BLaER1 treated with 17β-estradiol and CSF1 and Interleukin-3, amounts not matched to agents 10 nM and 100 nM (cell line): ENCODE measurements around the gene SRMS.
A peak's percentile ranks its signal among the peaks of the same experiment; 100 is the strongest.

Experiments used
- H3K27ac ChIP-seq, 11 experiments: shearing (Covaris generic); formaldehyde crosslinking; 2 replicates each; pipeline ENCODE4 v1.8.1; 2022
- H3K27me3 ChIP-seq, 11 experiments: shearing (Covaris generic); formaldehyde crosslinking; 2 replicates each; pipeline ENCODE4 v1.8.1; 2022
- H3K36me3 ChIP-seq, 11 experiments: shearing (Covaris generic); formaldehyde crosslinking; 2 replicates each; pipeline ENCODE4 v1.8.1; 2022
- H3K4me1 ChIP-seq, 10 experiments: shearing (Covaris generic); formaldehyde crosslinking; 2 replicates each; pipeline ENCODE4 v1.8.1; 2022
- H3K4me2 ChIP-seq, 11 experiments: shearing (Covaris generic); formaldehyde crosslinking; 2 replicates each; pipeline ENCODE4 v1.8.1; 2022
- H3K4me3 ChIP-seq, 10 experiments: shearing (Covaris generic); formaldehyde crosslinking; 2 replicates each; pipeline ENCODE4 v1.8.1; 2022
- H3K9ac ChIP-seq, 11 experiments: shearing (Covaris generic); formaldehyde crosslinking; 2 replicates each; pipeline ENCODE4 v1.8.1; 2022
- H3K9me3 ChIP-seq, 11 experiments: shearing (Covaris generic); formaldehyde crosslinking; replicated peaks in 1 of 11; 2 replicates each; pipeline ENCODE4 v1.8.1; 2022
- H4K20me1 ChIP-seq, 11 experiments: shearing (Covaris generic); formaldehyde crosslinking; 2 replicates each; pipeline ENCODE4 v1.8.1; 2022
- Cebpa-rat ChIP-seq, 11 experiments: shearing (Covaris generic); IDR thresholded peaks; 2 replicates each; pipeline ENCODE4 v1.8.1; 2022

Gene SRMS

GRCh38 chr20:63525185-63525584 is 22.4 kb downstream of the SRMS start:
- H3K4me1 ChIP-seq, result peaks cover 20 to 41% (median 32%) of the 10 kb centered on the region in 10 experiments
- H3K9me3 ChIP-seq, result peaks cover 8 to 12% (median 10%) of the 10 kb centered on the region in 11 experiments; a peak in 19 of 22 replicates
- peaks cover 21 to 75% (median 38%) of the 10 kb centered on the region in 11 experiments; a peak in 21 of 22 replicates for H4K20me1 ChIP-seq
- H3K4me3 ChIP-seq, result no peak overlapping the region
- no peak overlapping the region for H3K27ac ChIP-seq
- no peak overlapping the region for H3K9ac ChIP-seq
- no peak for TF ChIP-seq Cebpa-rat (IDR thresholded peaks at IDR 0.05)
- no peaks in the 10 kb centered on the region for H3K27me3 ChIP-seq
- H3K36me3 ChIP-seq, result peaks cover 16 to 20% (median 19%) of the 10 kb centered on the region in 11 experiments
- H3K4me2 ChIP-seq, result 0 out of 22 replicates have a peak overlapping the region, but pooled peaks of 2 of the 11 experiments have one; percentile 50 to 51

GRCh38 chr20:63522981-63523611 is 24.5 kb downstream of the SRMS start:
- H3K27me3 ChIP-seq, result no peaks in the 10 kb centered on the region; a peak in 1 of 22 replicates
- TF ChIP-seq Cebpa-rat (IDR thresholded peaks at IDR 0.05), result no peak
- H3K4me1 ChIP-seq, result peaks cover 29 to 58% (median 49%) of the 10 kb centered on the region in 10 experiments
- peaks cover 21 to 61% (median 38%) of the 10 kb centered on the region in 11 experiments; a peak in 21 of 22 replicates for H4K20me1 ChIP-seq
- peaks cover 16 to 20% (median 19%) of the 10 kb centered on the region in 11 experiments for H3K36me3 ChIP-seq
- H3K9me3 ChIP-seq, result peaks cover 8 to 12% (median 10%) of the 10 kb centered on the region in 11 experiments; a peak in 19 of 22 replicates
- H3K4me3 ChIP-seq, result peak overlapping the region in 1 of 10 experiments; percentile 9; a peak in 2 of 20 replicates
- H3K9ac ChIP-seq, result no peak overlapping the region
- no peak overlapping the region for H3K27ac ChIP-seq
- H3K4me2 ChIP-seq, result peak overlapping the region in 2 of 11 experiments; percentile 19 to 21; a peak in 2 of 22 replicates

- Histone ChIP-seq H3K9me3 (peaks cover 8 to 12% (median 10%) of the 10 kb centered on the region in 11 experiments; a peak in 19 of 22 replicates), H3K36me3 (peaks cover 16 to 20% (median 19%) of the 10 kb centered on the region in 11 experiments), H3K4me1 (peaks cover 29 to 64% (median 51%) of the 10 kb centered on the region in 10 experiments), H3K9ac (peak overlapping the region in 9 of 11 experiments; percentile 26 to 65 (median 49); a peak in 16 of 22 replicates), H3K4me2 (peak overlapping the region; percentile 65 to 100 (median 97); a peak in 21 of 22 replicates), H4K20me1 (peaks cover 21 to 56% (median 38%) of the 10 kb centered on the region in 11 experiments; a peak in 21 of 22 replicates), H3K4me3 (peak overlapping the region in 5 of 10 experiments; percentile 17 to 47 (median 33); a peak in 6 of 20 replicates), H3K27ac (no peak overlapping the region), H3K27me3 (no peaks in the 10 kb centered on the region; a peak in 1 of 22 replicates)
- TF ChIP-seq Cebpa-rat (IDR thresholded peaks at IDR 0.05), result no peak
Observed at GRCh38 chr20:63522091-63522868, 25.3 kb downstream of the SRMS start.

GRCh38 chr20:63521602-63522001 is 25.9 kb downstream of the SRMS start:
- H3K27me3 ChIP-seq, result no peaks in the 10 kb centered on the region; a peak in 1 of 22 replicates
- peaks cover 29 to 66% (median 51%) of the 10 kb centered on the region in 10 experiments for H3K4me1 ChIP-seq
- H3K27ac ChIP-seq, result peak overlapping the region in 9 of 11 experiments; percentile 77 to 92 (median 86); a peak in 18 of 22 replicates
- H3K9me3 ChIP-seq, result peaks cover 8 to 12% (median 10%) of the 10 kb centered on the region in 11 experiments; a peak in 19 of 22 replicates
- H3K4me2 ChIP-seq, result peak overlapping the region; percentile 93 to 100 (median 99)
- H4K20me1 ChIP-seq, result peaks cover 21 to 52% (median 38%) of the 10 kb centered on the region in 11 experiments; a peak in 21 of 22 replicates
- peaks cover 16 to 20% (median 19%) of the 10 kb centered on the region in 11 experiments for H3K36me3 ChIP-seq
- TF ChIP-seq Cebpa-rat (IDR thresholded peaks at IDR 0.05), result no peak
- H3K9ac ChIP-seq, result peak overlapping the region; percentile 84 to 92 (median 88)
- H3K4me3 ChIP-seq, result peak overlapping the region; percentile 78 to 94 (median 88)

GRCh38 chr20:63520934-63521601 is 26.5 kb downstream of the SRMS start:
- Histone ChIP-seq H3K4me2 (peak overlapping the region; percentile 93 to 100 (median 99)), H3K4me3 (peak overlapping the region; percentile 78 to 94 (median 88)), H3K4me1 (peaks cover 25 to 61% (median 46%) of the 10 kb centered on the region in 10 experiments), H3K36me3 (peaks cover 16 to 20% (median 19%) of the 10 kb centered on the region in 11 experiments), H3K27me3 (no peaks in the 10 kb centered on the region; a peak in 1 of 22 replicates), H4K20me1 (peaks cover 21 to 49% (median 38%) of the 10 kb centered on the region in 11 experiments; a peak in 21 of 22 replicates), H3K27ac (peak overlapping the region; percentile 75 to 92 (median 85)), H3K9ac (peak overlapping the region; percentile 84 to 92 (median 88)), H3K9me3 (peaks cover 8 to 12% (median 10%) of the 10 kb centered on the region in 11 experiments; a peak in 19 of 22 replicates)
- no peak for TF ChIP-seq Cebpa-rat (IDR thresholded peaks at IDR 0.05)

- Histone ChIP-seq H3K36me3 (peaks cover 16 to 20% (median 19%) of the 10 kb centered on the region in 11 experiments), H3K4me1 (peaks cover 20 to 56% (median 41%) of the 10 kb centered on the region in 10 experiments), H3K27me3 (no peaks in the 10 kb centered on the region; a peak in 1 of 22 replicates), H3K9ac (peak within 1 kb of the TSS; percentile 84 to 92 (median 88)), H3K4me2 (peak within 1 kb of the TSS; percentile 93 to 100 (median 99)), H3K4me3 (peak within 1 kb of the TSS; percentile 78 to 94 (median 88)), H4K20me1 (peaks cover 21 to 46% (median 38%) of the 10 kb centered on the region in 11 experiments; a peak in 21 of 22 replicates), H3K27ac (peak within 1 kb of the TSS; percentile 75 to 92 (median 85)), H3K9me3 (peaks cover 8 to 12% (median 10%) of the 10 kb centered on the region in 11 experiments; a peak in 19 of 22 replicates)
- TF ChIP-seq Cebpa-rat (IDR thresholded peaks at IDR 0.05), result no peak
Observed at GRCh38 chr20:63520504-63520933, 27.0 kb downstream of the SRMS start, which contains the start of gene PPDPF. PPDPF (plus strand) TSS chr20:63520765; CDS start chr20:63521309, 544 bp downstream.

- no peaks in the 10 kb centered on the region; a peak in 1 of 22 replicates for H3K27me3 ChIP-seq
- H3K9ac ChIP-seq, result peak overlapping the region; percentile 84 to 92 (median 88)
- no peak for TF ChIP-seq Cebpa-rat (IDR thresholded peaks at IDR 0.05)
- peaks cover 21 to 41% (median 33%) of the 10 kb centered on the region in 11 experiments; a peak in 21 of 22 replicates for H4K20me1 ChIP-seq
- peak overlapping the region; percentile 76 to 99 (median 95) for H3K4me2 ChIP-seq
- peak overlapping the region; percentile 75 to 92 (median 85); a peak in 21 of 22 replicates for H3K27ac ChIP-seq
- H3K4me3 ChIP-seq, result peak overlapping the region; percentile 78 to 94 (median 88)
- peaks cover 20 to 52% (median 37%) of the 10 kb centered on the region in 10 experiments for H3K4me1 ChIP-seq
- H3K36me3 ChIP-seq, result peaks cover 16 to 20% (median 19%) of the 10 kb centered on the region in 11 experiments
- H3K9me3 ChIP-seq, result peaks cover 8 to 16% (median 10%) of the 10 kb centered on the region in 11 experiments; a peak in 20 of 22 replicates
Observed at GRCh38 chr20:63519668-63520503, 27.7 kb downstream of the SRMS start.
